Measurements from ENCODE around the gene LRRK1. TPM values are rescaled to one million over a fixed set of nuclear protein-coding genes. Genes with fewer than 3 reads are reported as not detected.

Gene LRRK1
- total RNA-seq, 4 donors from 2014 or later, result 14.1 to 31.5 (median 16.8) TPM

GRCh38 chr15:101052031-101052620 is 133.0 kb downstream of the LRRK1 start:
- H3K27me3 ChIP-seq, result no peaks in the 10 kb centered on the region
- H3K9me3 ChIP-seq, result no peaks in the 10 kb centered on the region
- H3K27ac ChIP-seq, result no peak overlapping the region
- TF ChIP-seq POLR2A (IDR thresholded peaks at IDR 0.05) (no peak), EP300 (IDR thresholded peaks at IDR 0.05) (no peak), CTCF (IDR thresholded peaks at IDR 0.05) (no peak)
- H3K36me3 ChIP-seq, result peaks cover 0 to 79% (median 15%) of the 10 kb centered on the region in 3 donors
- peak in 1 of 2 donors; percentile 2 for DNase-seq (ENCODE audit: low spot score in 2 of 2)
- 86 to 89% methylated on average over 11 to 12 of the region's 13 CpGs for WGBS, 2 donors
- peaks cover 0 to 29% (median 0%) of the 10 kb centered on the region in 4 donors for H3K4me1 ChIP-seq
- no peak overlapping the region for H3K4me3 ChIP-seq

- TF ChIP-seq POLR2A (IDR thresholded peaks at IDR 0.05) (no peak), EP300 (IDR thresholded peaks at IDR 0.05) (no peak), CTCF (IDR thresholded peaks at IDR 0.05) (no peak)
- Histone ChIP-seq H3K4me3 (no peak overlapping the region), H3K27ac (no peak overlapping the region), H3K27me3 (no peaks in the 10 kb centered on the region), H3K4me1 (peaks cover 0 to 23% (median 0%) of the 10 kb centered on the region in 4 donors), H3K36me3 (peaks cover 0 to 83% (median 15%) of the 10 kb centered on the region in 3 donors), H3K9me3 (no peaks in the 10 kb centered on the region)
- 92 to 96% methylated on average over 17 to 18 of the region's 20 CpGs for WGBS, 2 donors
- peak in 1 of 2 donors; percentile 2 for DNase-seq (ENCODE audit: low spot score in 2 of 2)
Measured at GRCh38 chr15:101052681-101053121, 133.5 kb downstream of the LRRK1 start.

- no peaks in the 10 kb centered on the region for H3K27me3 ChIP-seq
- no peaks in the 10 kb centered on the region for H3K9me3 ChIP-seq
- WGBS, 2 donors, result 94% methylated on average over 29 to 31 of the region's 34 CpGs
- H3K4me3 ChIP-seq, result no peak overlapping the region
- peaks cover 0 to 89% (median 15%) of the 10 kb centered on the region in 3 donors for H3K36me3 ChIP-seq
- no peak overlapping the region for H3K27ac ChIP-seq
- peaks cover 0 to 20% (median 0%) of the 10 kb centered on the region in 4 donors for H3K4me1 ChIP-seq
- TF ChIP-seq EP300 (IDR thresholded peaks at IDR 0.05), result no peak
- no peak for TF ChIP-seq POLR2A (IDR thresholded peaks at IDR 0.05)
- DNase-seq (ENCODE audit: low spot score in 2 of 2), result no peak
Measured at GRCh38 chr15:101053261-101053660, 134.1 kb downstream of the LRRK1 start.

- H3K27me3 ChIP-seq, result no peaks in the 10 kb centered on the region
- DNase-seq (ENCODE audit: low spot score in 2 of 2), result peak in 1 of 2 donors; percentile 1
- no peak for TF ChIP-seq POLR2A (IDR thresholded peaks at IDR 0.05)
- TF ChIP-seq CTCF (IDR thresholded peaks at IDR 0.05), result no peak
- WGBS, 2 donors, result 86 to 87% methylated on average over 9 of the region's 9 CpGs
- peaks cover 0 to 89% (median 11%) of the 10 kb centered on the region in 3 donors for H3K36me3 ChIP-seq
- H3K9me3 ChIP-seq, result no peaks in the 10 kb centered on the region
- no peak overlapping the region for H3K27ac ChIP-seq
- no peak overlapping the region for H3K4me3 ChIP-seq
- peaks cover 0 to 15% (median 0%) of the 10 kb centered on the region in 4 donors for H3K4me1 ChIP-seq
Measured at GRCh38 chr15:101054116-101054515, 135.0 kb downstream of the LRRK1 start.

GRCh38 chr15:101054991-101055390 is 135.8 kb downstream of the LRRK1 start:
- Histone ChIP-seq H3K27me3 (no peaks in the 10 kb centered on the region), H3K4me1 (peaks cover 0 to 10% (median 0%) of the 10 kb centered on the region in 4 donors), H3K36me3 (peaks cover 0 to 89% (median 9%) of the 10 kb centered on the region in 3 donors), H3K27ac (no peak overlapping the region), H3K9me3 (no peaks in the 10 kb centered on the region), H3K4me3 (no peak overlapping the region)
- TF ChIP-seq CTCF (IDR thresholded peaks at IDR 0.05), result no peak
- no peak for TF ChIP-seq POLR2A (IDR thresholded peaks at IDR 0.05)
- no peak for TF ChIP-seq EP300 (IDR thresholded peaks at IDR 0.05)
- WGBS, 2 donors, result 92 to 94% methylated on average over 12 of the region's 12 CpGs
- peak in 1 of 2 donors; percentile 0 for DNase-seq (ENCODE audit: low spot score in 2 of 2)
